OCI-LY1 (cell line): ENCODE results near the gene SLX4IP.
"Not testable (repeated sequence)": the region's sequence is repeated elsewhere in the genome, so short reads cannot be mapped to it uniquely, and the experiment has no call there.

Source experiments
- H2AFZ ChIP-seq: fragments of 200-600 bp; sonication (generic), shearing (Covaris generic); 2 replicates; pipeline ENCODE4 v1.6.0; 2014; ENCODE audit warnings: antibody characterized with exemption, mild to moderate bottlenecking, low read length
- H3F3A ChIP-seq: fragments of 200-600 bp; sonication (generic), shearing (Covaris generic); 2 replicates; pipeline ENCODE4 v1.6.0; 2014; ENCODE audit warnings: mild to moderate bottlenecking, antibody characterized with exemption, low read length, moderate library complexity; ENCODE audit not compliant: insufficient read depth
- H3K27ac ChIP-seq: fragments of 200-600 bp; sonication (generic); 2 replicates; pipeline ENCODE4 v1.5.1; 2014; ENCODE audit warnings: low read length, mixed run types, mild to moderate bottlenecking, low read depth; ENCODE audit not compliant: poor library complexity, severe bottlenecking
- H3K27me3 ChIP-seq: fragments of 200-600 bp; sonication (generic); 2 replicates; pipeline ENCODE4 v1.6.0; 2014; ENCODE audit warnings: antibody characterized with exemption, mild to moderate bottlenecking, low read length, moderate library complexity; ENCODE audit not compliant: insufficient read depth
- H3K36me3 ChIP-seq: fragments of 200-600 bp; sonication (generic); 2 replicates; pipeline ENCODE4 v1.6.1; 2014; ENCODE audit warnings: mild to moderate bottlenecking, antibody characterized with exemption, low read length, moderate library complexity, mixed read lengths; ENCODE audit not compliant: insufficient read depth
- H3K4me1 ChIP-seq: fragments of 200-600 bp; sonication (generic); 2 replicates; pipeline ENCODE4 v1.5.1; 2014; ENCODE audit warnings: mild to moderate bottlenecking, low read length, moderate library complexity; ENCODE audit not compliant: insufficient read depth, severe bottlenecking
- H3K4me2 ChIP-seq: fragments of 200-600 bp; sonication (generic), shearing (Covaris generic); 2 replicates; pipeline ENCODE4 v1.6.1; 2014; ENCODE audit warnings: low read length
- H3K4me3 ChIP-seq: fragments of 200-600 bp; sonication (generic); 2 replicates; pipeline ENCODE4 v1.5.1; 2014; ENCODE audit warnings: low read length, low read depth, mild to moderate bottlenecking, mixed read lengths; ENCODE audit not compliant: poor library complexity, severe bottlenecking
- H3K79me2 ChIP-seq: fragments of 200-600 bp; shearing (Covaris generic); 2 replicates; pipeline ENCODE4 v1.6.1; 2016; ENCODE audit warnings: mixed run types, low read length, mixed read lengths; ENCODE audit not compliant: insufficient read depth
- H3K9ac ChIP-seq: fragments of 200-600 bp; sonication (generic), shearing (Covaris generic); 2 replicates; pipeline ENCODE4 v1.6.1; 2014; ENCODE audit warnings: mild to moderate bottlenecking, low read length, mixed read lengths
- H3K9me2 ChIP-seq: fragments of 200-600 bp; sonication (generic), shearing (Covaris generic); 2 replicates; pipeline ENCODE4 v1.6.1; 2014; ENCODE audit warnings: low read depth, mild to moderate bottlenecking, low read length, mixed read lengths
- H3K9me3 ChIP-seq: fragments of 200-600 bp; shearing (Covaris generic); 2 replicates; pipeline ENCODE4 v1.6.1; 2014; ENCODE audit warnings: low read length, mixed read lengths
- H4K20me1 ChIP-seq: fragments of 200-600 bp; sonication (generic), shearing (Covaris generic); 2 replicates; pipeline ENCODE4 v1.6.0; 2016; ENCODE audit warnings: mild to moderate bottlenecking, low read length; ENCODE audit not compliant: insufficient read depth
- EZH2 ChIP-seq: fragments of 200-600 bp; sonication (generic), shearing (Covaris generic); IDR thresholded peaks from 2 replicates; pipeline ENCODE4 v1.8.0; 2017; ENCODE audit warnings: borderline replicate concordance, mixed run types, mild to moderate bottlenecking, antibody characterized with exemption, low read length, moderate library complexity, mixed read lengths
- TF ChIP-seq, protein P1 (sequence below): fragments of 200-600 bp; sonication (generic), shearing (Covaris generic); IDR thresholded peaks from 2 replicates; pipeline ENCODE4 v1.5.1; 2017; ENCODE audit warnings: mild to moderate bottlenecking, antibody characterized with exemption, low read length, moderate library complexity, mixed read lengths

Gene SLX4IP

DNA sequence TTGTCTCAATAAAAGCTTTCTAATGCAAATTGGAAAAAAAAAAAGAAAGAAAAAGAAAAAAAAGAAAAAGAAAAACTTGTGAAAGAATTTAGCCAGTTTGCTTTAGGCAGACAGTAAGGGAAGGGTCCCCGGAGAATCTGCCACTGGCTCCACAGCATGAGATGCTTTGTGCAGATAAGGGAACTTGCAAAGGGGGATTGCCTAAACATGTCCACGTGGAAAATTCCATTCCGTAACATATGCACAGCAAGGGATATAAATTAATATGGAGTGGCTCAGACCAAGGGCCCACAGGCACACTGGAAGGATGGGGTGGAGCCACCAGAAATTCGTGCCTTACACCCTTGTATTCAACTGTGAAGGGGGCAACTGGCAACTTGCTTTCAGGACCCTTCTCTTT lies 46.5 kb upstream of the SLX4IP start:
- Histone ChIP-seq H3K27me3 (no peaks in the 10 kb centered on the region), H2AFZ (no peak overlapping the region), H3K36me3 (no peaks in the 10 kb centered on the region), H3K27ac (no peak overlapping the region), H3F3A (no peaks in the 10 kb centered on the region), H4K20me1 (no peaks in the 10 kb centered on the region), H3K79me2 (no peaks in the 10 kb centered on the region), H3K9me3 (no peaks in the 10 kb centered on the region), H3K4me3 (no peak overlapping the region), H3K9ac (no peak overlapping the region), H3K9me2 (no peaks in the 10 kb centered on the region), H3K4me2 (no peak overlapping the region), H3K4me1 (no peaks in the 10 kb centered on the region)
- no peak for TF ChIP-seq EZH2
- TF ChIP-seq, protein P1, sequence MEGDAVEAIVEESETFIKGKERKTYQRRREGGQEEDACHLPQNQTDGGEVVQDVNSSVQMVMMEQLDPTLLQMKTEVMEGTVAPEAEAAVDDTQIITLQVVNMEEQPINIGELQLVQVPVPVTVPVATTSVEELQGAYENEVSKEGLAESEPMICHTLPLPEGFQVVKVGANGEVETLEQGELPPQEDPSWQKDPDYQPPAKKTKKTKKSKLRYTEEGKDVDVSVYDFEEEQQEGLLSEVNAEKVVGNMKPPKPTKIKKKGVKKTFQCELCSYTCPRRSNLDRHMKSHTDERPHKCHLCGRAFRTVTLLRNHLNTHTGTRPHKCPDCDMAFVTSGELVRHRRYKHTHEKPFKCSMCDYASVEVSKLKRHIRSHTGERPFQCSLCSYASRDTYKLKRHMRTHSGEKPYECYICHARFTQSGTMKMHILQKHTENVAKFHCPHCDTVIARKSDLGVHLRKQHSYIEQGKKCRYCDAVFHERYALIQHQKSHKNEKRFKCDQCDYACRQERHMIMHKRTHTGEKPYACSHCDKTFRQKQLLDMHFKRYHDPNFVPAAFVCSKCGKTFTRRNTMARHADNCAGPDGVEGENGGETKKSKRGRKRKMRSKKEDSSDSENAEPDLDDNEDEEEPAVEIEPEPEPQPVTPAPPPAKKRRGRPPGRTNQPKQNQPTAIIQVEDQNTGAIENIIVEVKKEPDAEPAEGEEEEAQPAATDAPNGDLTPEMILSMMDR: no peak

DNA sequence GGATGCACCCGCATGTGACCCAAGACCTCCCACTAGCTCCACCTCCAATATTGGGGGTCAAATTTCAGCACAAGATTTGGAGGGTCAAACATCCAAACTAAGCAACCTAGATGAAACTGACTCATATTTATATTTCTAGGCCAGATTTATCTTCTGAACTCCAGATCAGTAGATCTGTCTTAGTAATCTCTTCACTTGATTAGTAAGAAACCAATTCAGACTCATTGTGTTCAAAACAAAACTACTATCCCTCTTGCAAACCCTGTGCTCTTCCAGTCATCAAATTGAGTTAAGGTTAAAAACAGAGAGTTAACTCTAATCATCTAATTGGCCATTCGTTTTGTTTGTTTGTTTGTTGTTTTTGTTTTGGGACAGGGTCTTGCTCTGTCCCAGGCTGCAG lies 44.4 kb upstream of the SLX4IP start:
- no peaks in the 10 kb centered on the region for H3F3A ChIP-seq
- no peaks in the 10 kb centered on the region for H4K20me1 ChIP-seq
- H3K4me1 ChIP-seq: no peaks in the 10 kb centered on the region
- no peak overlapping the region for H3K4me3 ChIP-seq
- H3K9me2 ChIP-seq: no peaks in the 10 kb centered on the region
- H3K4me2 ChIP-seq: no peak overlapping the region
- no peaks in the 10 kb centered on the region for H3K36me3 ChIP-seq
- H3K79me2 ChIP-seq: no peaks in the 10 kb centered on the region
- H3K9me3 ChIP-seq: no peaks in the 10 kb centered on the region
- TF ChIP-seq, protein P1: no peak
- TF ChIP-seq EZH2: no peak
- H3K9ac ChIP-seq: no peak overlapping the region
- no peak overlapping the region for H3K27ac ChIP-seq
- H3K27me3 ChIP-seq: no peaks in the 10 kb centered on the region
- no peak overlapping the region for H2AFZ ChIP-seq

DNA sequence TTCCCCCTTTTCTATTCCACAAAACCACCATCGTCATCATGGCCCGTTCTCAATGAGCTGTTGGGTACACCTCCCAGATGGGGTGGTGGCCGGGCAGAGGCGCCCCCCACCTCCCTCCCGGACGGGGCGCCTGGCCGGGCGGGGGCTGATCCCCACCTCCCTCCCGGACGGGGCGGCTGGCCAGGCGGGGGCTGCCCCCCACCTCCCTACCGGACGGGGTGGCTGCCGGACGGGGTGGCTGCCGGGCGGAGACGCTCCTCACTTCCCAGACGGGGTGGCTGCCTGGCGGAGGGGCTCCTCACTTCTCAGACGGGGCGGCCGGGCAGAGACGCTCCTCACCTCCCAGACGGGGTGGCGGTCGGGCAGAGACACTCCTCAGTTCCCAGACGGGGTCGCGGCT lies 40.4 kb upstream of the SLX4IP start:
- not testable (repeated sequence) for H3K4me1 ChIP-seq, H3K36me3 ChIP-seq, H4K20me1 ChIP-seq, H3K9ac ChIP-seq, H3F3A ChIP-seq, H3K9me3 ChIP-seq, H3K27ac ChIP-seq, H2AFZ ChIP-seq, H3K4me2 ChIP-seq, H3K79me2 ChIP-seq, H3K4me3 ChIP-seq, H3K27me3 ChIP-seq, H3K9me2 ChIP-seq

DNA sequence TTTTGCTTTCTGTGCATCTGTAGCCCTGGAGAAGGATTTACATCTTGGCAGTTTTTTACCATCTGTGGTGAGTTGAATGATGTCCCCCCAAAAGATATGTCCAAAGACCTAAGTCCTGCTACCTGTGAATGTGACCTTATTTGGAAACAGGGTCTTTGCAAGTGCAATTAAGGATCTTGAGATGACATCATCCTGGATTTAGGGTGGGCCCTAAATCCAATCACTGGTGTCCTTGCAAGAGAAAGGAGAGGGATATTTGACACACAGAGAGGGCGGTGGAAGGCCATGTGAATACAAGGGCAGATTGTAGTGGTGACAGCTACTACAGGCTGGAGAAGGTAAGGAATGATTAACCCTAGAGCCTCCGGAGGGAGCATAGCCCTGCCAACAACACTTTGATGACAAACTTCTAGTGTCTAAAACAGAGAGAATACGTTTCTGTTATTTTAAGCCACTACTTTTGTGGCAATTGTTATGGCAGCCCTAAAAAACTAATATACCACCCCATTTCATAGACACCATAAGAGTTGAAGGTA lies 36.2 kb upstream of the SLX4IP start:
- Histone ChIP-seq H3K27ac (no peak overlapping the region), H4K20me1 (no peaks in the 10 kb centered on the region), H3K4me1 (no peaks in the 10 kb centered on the region), H3K9me3 (no peaks in the 10 kb centered on the region), H3K4me3 (no peak overlapping the region), H2AFZ (no peak overlapping the region), H3F3A (no peaks in the 10 kb centered on the region), H3K4me2 (no peak overlapping the region), H3K36me3 (no peaks in the 10 kb centered on the region), H3K9me2 (no peaks in the 10 kb centered on the region), H3K79me2 (no peaks in the 10 kb centered on the region), H3K27me3 (no peaks in the 10 kb centered on the region), H3K9ac (no peak overlapping the region)
- TF ChIP-seq, protein P1: no peak
- no peak for TF ChIP-seq EZH2
